HG03469 (cell line): ENCODE data around the gene CAMTA1.

ENCODE experiments used
- ATAC-seq: cut with Tn5 transposase; IDR thresholded peaks from one replicate; pipeline ENCODE4 v1.9.1; 2021; ENCODE audit warnings: mild to moderate bottlenecking, moderate library complexity, moderate number of reproducible peaks; ENCODE audit not compliant: unreplicated experiment

CAMTA1 gene

GRCh38 chr1:7749126-7749525 lies 963.9 kb downstream of the CAMTA1 start:
- ATAC-seq, result no peak

- no peak for ATAC-seq
These were observed 965.9 kb downstream of the CAMTA1 start for GRCh38 chr1:7751174-7751573.

- ATAC-seq, result no peak
These were observed 967.5 kb downstream of the CAMTA1 start for GRCh38 chr1:7752512-7753417.

GRCh38 chr1:7753641-7754040 lies 968.4 kb downstream of the CAMTA1 start:
- no peak for ATAC-seq

- no peak for ATAC-seq
These were observed 969.0 kb downstream of the CAMTA1 start for GRCh38 chr1:7754234-7754633.

GRCh38 chr1:7755448-7755847 lies 970.2 kb downstream of the CAMTA1 start:
- no peak for ATAC-seq

GRCh38 chr1:7760245-7760644 lies 975.0 kb downstream of the CAMTA1 start:
- no peak for ATAC-seq

- ATAC-seq, result no peak
These were observed 975.8 kb downstream of the CAMTA1 start for GRCh38 chr1:7761103-7761502.

GRCh38 chr1:7767176-7767575 lies 981.9 kb downstream of the CAMTA1 start:
- no peak for ATAC-seq

GRCh38 chr1:7768583-7768982 lies 983.3 kb downstream of the CAMTA1 start:
- ATAC-seq, result no peak

GRCh38 chr1:7769673-7770412 lies 984.6 kb downstream of the CAMTA1 start:
- ATAC-seq, result no peak

- ATAC-seq, result no peak
These were observed 985.4 kb downstream of the CAMTA1 start for GRCh38 chr1:7770669-7770996.

- ATAC-seq, result no peak
These were observed 986.0 kb downstream of the CAMTA1 start, which contains the start of gene VAMP3 for GRCh38 chr1:7770997-7771822. TSS of gene VAMP3 (plus strand) at chr1:7771296. CDS start at chr1:7771384, 88 bp downstream.

- ATAC-seq, result no peak
These were observed 986.6 kb downstream of the CAMTA1 start for GRCh38 chr1:7771823-7772299.

GRCh38 chr1:7777591-7777990 lies 992.3 kb downstream of the CAMTA1 start:
- ATAC-seq, result no peak

GRCh38 chr1:7778133-7778628 lies 992.9 kb downstream of the CAMTA1 start:
- no peak for ATAC-seq

- no peak for ATAC-seq
These were observed 995.7 kb downstream of the CAMTA1 start for GRCh38 chr1:7780976-7781375.

- ATAC-seq, result no peak
These were observed 996.2 kb downstream of the CAMTA1 start for GRCh38 chr1:7781501-7781900.

GRCh38 chr1:7781923-7782495 lies 996.8 kb downstream of the CAMTA1 start:
- ATAC-seq, result no peak

GRCh38 chr1:7783178-7783711 lies 998.0 kb downstream of the CAMTA1 start:
- no peak for ATAC-seq
